NCI-H1694 (cell line): ENCODE measurements around the gene MYBPC2.
A peak's percentile ranks its signal among the peaks of the same experiment; 100 is the strongest.
"Not testable (repeated sequence)": the region's sequence is repeated elsewhere in the genome, so short reads cannot be mapped to it uniquely, and the experiment has no call there.

Experiments used
- DNase-seq: peaks from one replicate; lab custom pipeline; 2025; lab: John Stamatoyannopoulos, UW

MYBPC2 gene

DNA sequence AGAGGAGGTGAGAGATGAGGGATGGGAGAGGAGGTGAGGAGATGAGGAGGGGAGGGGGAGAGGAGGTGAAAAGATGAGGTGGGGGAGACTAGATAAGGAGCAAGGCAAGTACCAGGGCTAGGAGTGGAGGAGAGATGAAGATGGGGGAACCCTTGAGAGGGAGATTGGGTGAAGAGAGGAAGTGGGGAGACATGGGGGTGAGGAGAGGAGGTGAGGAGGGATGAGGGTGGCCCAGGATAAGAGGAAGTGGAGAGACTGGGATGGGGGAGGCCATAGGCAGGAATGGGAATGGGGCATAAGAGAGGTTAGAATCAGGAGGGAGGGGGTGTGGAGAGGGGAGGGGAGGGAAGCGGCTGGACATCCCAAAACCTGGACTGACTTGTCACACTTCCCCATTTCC is 26.9 kb downstream of the MYBPC2 start:
- DNase-seq, result no peak

DNA sequence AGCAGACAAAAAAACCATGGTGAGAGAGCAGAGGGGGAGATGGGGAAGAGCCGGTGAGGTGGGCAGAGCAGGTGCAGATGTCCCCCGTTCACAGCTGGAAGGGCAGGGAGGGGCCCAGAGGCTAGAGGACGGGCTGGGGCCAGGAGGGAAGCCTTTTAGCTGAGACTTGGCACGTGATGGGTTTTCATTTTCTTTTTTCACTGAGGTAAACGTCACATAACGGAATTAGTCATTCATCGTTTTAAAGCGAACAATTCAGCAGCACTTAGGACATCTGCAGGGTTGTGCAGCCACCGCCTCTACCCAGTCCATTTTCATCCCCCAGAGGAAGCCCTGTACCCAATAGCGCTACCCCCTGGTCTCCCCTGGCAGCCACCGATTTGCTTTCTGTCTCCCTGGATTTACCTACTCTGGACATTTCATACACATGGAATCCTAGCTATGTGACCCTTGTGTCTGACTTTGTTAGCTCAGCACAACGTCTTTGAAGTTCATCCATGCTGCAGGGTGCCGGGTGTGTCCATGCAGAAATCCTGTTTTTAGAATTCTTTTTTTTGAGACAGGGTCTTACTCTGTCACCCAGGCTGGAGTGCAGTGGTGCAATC is 27.6 kb downstream of the MYBPC2 start:
- DNase-seq, result no peak

DNA sequence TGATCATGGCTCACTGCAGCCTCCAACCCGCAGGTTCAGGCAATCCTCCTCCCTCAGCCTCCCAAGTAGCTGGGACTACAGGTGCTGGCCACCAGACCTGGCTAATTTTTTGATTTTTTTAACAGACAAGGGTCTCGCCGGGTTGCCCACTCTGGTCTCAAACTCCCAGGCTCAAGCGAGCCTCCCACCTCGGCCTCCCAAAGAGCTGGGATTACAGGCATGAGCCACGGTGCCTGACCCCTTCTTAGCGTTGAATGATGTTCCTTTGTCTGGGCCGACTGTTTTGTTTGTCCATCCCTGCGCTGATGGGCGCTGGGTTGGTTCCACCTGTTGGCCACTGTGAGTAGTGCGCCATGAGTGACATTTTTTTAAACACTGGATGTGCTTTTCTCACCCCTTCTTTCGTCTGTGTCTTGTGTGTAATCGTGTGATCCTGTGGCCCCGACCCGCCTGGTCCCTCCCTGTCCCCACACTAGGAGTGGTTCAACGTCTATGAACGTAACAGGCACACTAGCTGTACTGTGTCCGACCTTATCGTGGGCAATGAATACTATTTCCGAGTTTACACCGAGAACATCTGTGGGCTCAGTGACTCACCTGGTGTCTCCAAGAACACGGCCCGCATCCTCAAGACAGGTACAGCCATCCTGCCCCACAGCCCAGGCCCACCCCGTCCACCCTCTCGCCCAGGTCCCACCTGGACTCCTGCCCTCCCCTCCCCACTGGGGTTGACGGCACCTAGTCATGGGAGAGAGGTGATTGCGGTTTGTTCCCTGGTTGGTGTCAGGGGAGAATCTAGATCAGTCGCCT is 28.6 kb downstream of the MYBPC2 start:
- peak; percentile 64 for DNase-seq

DNA sequence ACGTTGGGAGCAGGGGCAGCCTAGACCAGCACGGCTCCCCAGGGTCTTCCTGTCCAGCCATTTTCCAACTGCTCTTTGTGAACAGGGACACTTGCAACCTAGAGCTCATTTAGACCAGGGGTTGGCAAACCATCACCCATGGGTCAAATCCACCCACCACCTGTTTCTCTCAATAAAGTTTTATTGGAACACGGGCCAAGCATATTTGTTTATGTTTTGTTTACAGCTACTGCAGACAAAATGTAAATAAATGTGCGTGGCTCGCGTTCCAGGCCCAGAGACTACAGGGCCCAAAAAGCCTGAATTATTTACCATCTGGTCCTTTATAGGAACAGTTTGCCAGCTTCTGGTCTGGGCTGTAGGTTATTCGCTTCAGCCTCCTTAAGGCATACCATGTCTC is 30.3 kb downstream of the MYBPC2 start:
- DNase-seq, result no peak

DNA sequence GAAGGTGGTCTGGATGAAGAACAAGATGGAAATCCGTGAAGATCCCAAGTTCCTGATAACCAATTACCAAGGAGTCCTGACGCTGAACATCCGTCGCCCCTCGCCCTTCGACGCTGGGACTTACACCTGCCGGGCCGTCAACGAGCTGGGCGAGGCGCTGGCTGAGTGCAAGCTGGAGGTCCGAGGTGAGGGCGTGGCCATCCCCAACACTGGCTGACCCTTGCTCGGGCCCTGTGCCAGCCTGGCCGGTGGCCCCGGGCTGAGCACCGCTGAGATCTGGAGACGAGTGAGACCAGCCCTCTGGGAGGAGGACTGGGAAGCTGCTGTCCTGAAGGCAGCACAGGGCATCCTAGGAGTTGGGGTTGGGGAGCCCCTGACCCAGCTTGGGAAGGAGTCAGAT is 31.7 kb downstream of the MYBPC2 start:
- no peak for DNase-seq

DNA sequence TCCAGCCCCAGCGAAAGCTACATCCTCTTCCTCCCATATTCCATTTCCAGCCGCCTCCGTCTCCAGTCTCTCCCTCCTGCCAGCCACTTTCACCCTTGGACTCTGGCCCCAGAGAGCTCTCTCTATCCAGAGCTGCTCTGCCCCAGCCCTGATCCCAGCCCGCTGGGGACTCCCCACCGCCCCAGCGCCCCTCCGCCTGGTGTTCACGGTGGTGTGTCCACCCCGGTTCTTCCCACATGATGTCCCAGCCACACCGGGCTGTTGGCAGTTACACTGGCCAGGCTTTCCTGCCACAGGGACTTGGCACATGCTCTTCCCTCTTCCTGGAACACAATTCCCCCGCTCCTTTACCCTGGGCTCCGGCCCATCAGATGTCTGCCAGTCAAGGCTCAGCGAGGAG is 32.3 kb downstream of the MYBPC2 start:
- DNase-seq, result no peak

DNA sequence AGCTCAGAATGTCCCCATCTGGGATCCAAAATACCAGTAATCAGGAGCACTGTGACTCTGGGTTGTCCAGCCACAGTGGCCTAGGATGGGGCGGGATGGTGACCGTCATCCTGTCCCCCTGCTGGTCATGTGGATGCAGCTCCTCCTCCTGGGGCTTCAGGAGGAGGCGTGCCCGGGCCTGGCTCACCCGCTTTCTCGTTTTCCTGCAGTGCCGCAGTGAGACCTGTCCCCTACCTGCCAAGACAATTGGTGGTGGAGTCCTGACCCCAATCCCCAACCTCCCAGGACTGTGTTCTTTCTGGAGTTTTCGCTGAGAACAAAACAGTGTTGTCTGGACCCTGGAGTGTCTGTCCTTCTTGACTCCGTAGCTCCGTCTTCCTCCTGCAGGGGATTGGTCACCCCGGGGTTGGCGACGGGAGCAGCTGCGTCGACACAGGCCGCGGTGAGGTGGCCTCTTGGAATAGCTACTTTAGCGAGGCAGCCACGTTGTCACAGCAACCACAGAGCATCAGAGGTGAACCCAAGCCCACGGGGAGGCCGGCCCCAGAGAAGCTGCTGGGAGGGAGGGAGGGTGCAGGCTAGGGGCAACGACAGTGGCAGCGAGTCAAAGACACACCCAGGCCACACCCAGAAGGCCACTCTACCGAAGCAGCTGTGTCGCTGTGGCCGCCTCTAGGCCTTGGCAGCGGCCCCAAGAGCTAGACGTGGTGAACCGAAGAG is 33.5 kb downstream of the MYBPC2 start:
- no peak for DNase-seq

DNA sequence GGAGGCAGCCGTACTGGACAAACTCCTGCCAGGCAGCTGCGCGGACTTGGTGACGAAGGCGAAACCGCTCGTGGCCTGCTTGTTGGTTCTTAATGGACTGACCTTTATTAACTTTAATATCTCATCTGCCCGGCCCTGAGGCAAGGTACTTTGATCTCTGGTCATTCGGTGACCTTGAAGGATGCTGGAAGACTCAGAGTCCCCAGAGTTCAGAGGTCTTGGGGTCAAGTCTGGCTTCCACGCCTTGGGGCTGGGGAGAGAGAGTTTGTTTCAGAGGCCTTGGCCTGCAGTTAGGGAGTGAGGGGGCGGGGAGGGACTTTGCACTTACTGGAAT is 34.0 kb downstream of the MYBPC2 start:
- DNase-seq, result no peak

DNA sequence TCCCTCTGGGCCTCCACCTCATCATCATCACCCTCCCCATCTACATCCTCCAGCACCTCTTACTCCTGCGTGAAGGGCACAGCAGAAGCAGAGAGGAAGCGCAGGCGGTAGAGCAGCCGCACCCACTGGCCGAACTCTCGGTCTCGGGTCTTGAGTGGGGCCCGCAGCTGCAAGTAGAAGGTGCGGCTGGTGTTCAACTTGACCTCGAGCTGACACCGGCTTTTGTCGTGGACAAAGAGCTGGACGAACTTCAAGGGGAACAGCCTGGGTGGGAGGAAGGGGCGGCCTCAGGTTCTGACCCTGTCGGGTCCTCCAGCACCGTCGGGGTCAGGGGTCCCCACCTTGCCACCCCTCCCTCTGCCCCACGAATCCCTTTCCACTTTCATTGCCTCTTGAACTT is 34.9 kb downstream of the MYBPC2 start:
- no peak for DNase-seq

DNA sequence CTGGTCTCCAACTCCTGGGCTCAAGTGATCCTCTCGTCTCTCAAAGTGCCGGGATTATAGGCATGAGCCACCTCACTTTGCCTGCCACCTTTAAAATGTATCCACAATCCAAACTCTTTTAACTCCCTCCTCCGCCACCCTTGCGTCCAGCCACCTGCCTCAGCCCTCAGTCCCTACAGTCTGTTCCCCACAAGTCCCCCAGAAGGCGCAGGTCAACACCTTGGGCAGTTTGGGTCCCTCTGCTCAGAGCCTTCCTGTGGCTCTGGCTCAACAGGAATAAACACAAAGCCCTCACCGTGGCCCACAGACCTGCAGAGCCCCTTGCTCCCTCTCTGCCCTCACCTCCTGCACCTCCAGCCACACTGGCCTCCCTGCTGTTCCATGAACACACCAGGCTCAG is 36.1 kb downstream of the MYBPC2 start:
- no peak for DNase-seq

DNA sequence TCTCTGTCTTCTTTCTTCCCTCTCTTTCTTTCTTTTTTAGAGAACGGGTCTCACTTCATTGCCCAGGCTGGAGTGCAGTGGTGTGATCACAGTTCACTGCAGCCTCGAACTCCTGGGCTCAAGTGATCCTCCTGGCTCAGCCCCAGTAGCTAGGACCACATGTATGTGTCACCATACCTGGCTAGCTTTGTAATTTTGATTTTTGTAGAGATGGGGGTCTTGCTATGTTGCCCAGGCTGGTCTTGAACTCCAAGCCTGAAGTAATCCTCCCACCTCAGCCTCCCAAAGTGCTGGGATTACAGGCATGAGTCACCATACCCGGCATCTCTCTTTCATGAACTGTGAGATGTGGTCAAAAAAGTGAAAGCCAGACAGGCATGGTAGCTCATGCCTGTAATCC is 40.6 kb downstream of the MYBPC2 start:
- not testable (repeated sequence) for DNase-seq

DNA sequence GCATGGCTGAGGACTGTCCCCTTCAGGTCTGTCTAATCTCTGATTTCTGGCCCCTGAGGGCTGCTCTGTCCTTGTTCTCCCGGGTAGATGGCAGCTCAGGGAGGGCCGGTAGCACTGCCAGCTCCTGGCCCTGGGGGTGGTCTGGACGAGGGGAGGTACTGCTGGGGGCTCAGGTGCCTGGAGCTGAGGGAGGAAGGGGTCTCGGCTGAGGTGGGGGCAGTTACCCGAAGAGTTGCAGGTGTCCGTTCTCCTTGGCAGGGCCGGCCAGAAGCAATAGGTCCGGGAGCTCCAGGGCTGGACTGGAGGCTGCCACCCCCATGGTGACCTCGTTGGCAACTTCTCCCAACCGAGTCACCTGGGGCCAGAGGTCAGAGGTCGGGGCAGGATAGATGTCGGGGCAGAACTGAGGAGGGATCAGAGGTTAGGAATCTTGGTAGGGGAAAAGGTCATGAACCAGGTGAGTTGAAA is 42.4 kb downstream of the MYBPC2 start:
- DNase-seq, result no peak

DNA sequence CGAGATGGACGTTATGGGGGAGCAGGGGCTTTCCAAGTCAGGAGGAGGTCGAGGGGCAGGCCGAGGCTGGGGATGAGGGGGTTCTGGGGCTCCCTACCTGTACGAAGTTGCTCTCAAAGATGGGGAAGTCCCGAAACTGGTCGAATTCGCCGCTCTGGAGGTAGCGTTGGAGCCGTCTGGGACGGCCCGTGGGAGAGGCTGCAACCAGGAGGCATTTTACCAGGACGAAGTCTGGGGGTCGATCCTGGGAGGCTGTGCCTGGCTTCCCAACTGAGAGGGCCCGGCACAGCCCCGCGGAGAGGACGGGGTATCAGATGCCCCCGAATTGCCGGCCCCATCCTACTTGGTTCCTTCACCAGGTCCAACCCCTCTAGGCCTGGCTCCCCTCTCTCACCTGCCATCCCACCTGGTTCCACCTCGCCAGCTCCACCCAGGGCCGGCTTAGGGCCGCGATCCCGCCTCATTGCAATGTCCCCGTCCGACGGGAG is 43.1 kb downstream of the MYBPC2 start:
- DNase-seq, result no peak

DNA sequence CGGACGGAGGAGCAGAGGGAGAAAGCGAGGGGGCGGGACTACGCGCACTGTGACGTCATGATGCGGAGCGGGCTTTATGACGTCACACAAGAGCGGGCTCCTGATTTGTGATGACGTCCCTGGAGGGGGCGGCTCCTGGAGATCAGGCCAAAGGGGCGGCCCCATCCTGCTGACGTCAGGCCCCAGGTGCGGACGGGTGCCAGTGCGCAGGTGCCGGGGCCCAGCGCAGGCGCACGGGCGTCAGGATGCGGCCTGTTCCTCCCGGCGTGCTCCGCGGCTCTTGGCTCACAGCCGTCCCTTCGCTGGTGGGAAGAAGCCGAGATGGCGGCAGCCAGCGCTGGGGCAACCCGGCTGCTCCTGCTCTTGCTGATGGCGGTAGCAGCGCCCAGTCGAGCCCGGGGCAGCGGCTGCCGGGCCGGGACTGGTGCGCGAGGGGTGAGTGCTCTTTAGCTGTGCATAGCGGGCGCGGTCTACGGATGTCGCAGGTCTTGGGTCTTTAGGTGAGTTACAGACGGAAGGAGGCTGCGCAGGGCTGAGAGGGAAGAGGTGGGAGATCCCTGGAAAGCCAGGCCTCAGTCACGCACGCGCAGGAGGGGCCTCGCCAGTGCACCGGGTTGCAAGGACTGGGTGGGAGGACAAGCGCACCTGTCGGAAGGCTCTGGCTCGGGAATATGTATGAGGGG is 43.7 kb downstream of the MYBPC2 start, which contains the start of the genes EMC10 and GARIN5A:
Gene EMC10 (plus strand): TSS at position 284 of the 683 bp plus-strand sequence. CDS start 38 bp downstream, at position 322.
Gene GARIN5A (minus strand): TSS at position 625 of the 683 bp plus-strand sequence. CDS start 460 bp downstream, at position 165.
- peak; percentile 58 for DNase-seq

DNA sequence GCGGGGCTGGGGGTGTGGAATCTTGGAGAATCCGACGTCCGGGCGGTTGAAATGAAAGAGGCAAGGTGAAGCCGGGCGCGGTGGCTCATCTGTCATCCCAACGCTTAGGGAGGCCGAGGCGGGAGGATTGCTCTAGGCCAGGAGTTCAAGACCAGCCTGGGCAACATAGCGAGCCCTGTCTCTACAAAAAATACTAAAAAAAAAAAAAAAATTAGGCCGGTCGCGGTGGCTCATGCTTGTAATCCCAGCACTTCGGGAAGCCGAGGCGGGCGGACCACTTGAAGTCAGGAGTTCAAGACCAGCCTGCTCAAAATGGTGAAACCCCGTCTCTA is 44.2 kb downstream of the MYBPC2 start:
- DNase-seq, result no peak

DNA sequence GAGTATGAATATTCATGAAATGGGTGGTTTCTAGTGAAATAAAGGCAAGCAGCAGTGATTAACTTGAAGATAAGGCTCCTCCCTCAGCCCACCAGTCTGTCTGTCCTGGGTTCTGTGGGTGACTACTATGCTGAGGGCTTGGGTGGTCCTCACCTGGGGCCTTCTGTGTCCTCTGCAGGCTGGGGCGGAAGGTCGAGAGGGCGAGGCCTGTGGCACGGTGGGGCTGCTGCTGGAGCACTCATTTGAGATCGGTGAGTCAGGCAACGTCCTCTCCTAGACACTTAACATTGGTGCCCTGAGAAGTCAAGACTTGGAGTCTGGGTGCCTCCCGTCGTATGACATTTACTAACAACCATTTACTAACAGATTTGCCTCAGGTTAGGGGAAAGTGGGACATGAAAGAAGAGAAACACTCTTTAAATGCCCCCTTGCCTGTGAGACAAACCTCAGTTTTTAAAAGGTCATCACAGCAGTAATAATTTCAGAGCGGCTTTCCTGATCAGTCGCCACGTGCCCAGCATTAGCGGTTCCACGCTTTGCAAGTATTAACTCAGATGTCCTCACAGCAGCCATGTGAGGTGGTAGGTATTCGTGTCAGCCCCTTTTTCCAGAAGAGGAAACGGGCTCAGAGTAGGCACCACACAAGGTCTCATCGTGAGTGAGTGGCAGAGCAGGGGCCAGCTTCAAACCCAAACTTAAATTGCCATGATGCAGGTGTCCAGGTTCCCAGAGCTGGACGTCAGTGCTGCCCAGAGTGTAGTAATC is 45.2 kb downstream of the MYBPC2 start:
- DNase-seq, result no peak

DNA sequence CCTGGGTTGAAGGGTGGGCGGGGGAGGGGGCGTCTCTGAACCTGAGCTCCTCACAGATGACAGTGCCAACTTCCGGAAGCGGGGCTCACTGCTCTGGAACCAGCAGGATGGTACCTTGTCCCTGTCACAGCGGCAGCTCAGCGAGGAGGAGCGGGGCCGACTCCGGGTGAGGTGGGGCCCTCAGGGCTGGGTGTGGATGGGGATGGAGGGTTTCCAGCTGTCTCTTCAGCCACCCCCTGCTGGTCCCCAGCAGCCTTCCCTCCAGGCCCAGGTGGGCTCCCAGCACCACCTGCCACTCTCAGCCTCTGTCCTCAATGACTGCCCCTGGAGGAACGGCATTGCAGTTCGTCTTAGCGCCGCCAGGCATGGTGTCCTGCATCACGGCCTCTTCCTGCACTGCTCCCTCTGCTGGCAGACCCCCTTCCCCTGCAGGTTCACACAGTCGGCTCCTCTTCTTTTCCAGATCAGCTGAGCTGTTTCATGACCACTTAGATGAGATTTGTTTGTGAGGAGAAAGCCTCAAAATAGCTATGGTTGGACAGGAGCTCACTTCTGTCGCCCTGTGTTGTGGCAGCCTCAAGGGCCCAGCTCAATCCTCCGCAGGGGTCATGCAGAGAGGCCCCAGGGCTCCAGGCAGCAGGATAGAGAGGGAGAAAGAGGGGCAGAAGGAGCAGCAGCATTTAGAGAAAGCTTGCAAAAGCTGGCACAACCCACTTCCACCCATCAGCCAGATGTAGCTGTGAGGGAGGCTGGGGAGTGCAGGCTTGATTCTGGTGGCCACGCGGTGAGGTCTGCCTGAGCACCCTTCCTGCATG is 46.4 kb downstream of the MYBPC2 start:
- DNase-seq, result no peak

DNA sequence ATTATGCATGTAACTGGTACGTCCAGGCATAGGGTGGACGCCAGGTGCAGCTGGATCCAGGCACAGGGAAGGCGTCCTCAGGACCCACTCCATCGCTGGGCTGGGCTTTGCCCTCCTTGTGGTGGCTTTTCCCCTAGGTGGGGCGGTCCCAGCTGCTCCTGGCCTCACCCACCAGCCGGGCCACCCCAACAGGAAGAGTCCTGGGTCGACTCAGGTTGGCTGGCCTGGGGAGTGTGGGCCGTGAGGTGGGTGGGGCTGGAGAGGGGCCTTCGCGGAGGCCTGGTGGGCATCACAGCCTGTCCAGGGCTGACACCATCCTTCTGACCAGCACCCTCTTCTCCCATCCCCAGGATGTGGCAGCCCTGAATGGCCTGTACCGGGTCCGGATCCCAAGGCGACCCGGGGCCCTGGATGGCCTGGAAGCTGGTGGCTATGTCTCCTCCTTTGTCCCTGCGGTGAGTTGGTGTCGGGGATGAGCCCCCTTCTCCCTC is 47.1 kb downstream of the MYBPC2 start:
- no peak for DNase-seq

DNA sequence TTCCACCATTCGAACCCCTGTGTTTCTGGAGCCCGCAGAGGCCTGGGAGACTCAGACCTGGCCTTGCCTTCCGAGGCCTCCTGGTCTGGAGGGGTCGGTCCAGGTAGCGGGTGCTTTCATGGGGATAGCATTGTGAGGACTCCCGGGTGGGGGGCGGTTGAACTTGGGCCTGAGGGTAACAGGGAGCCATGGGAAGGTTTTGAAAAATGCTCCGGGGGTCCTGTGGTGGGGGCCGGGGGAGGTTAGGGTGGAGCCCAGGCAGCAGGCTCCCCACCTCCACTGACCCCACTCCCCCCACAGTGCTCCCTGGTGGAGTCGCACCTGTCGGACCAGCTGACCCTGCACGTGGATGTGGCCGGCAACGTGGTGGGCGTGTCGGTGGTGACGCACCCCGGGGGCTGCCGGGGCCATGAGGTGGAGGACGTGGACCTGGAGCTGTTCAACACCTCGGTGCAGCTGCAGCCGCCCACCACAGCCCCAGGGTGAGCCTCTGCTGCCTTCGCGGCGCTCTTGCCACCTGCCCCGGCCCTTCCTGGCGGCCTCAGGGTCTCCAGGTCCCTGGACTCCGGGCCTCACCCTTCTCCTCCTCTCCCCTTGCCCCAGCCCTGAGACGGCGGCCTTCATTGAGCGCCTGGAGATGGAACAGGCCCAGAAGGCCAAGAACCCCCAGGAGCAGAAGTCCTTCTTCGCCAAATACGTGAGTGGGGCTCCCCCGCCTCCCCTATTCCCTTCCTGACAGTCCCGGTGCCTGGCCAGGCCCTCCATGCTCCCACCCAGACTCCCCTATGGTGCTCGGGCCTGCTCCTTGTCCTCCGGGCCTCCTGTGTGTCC is 47.8 kb downstream of the MYBPC2 start:
- DNase-seq, result no peak
